K562 (cell line): Measurements from ENCODE around the gene PARD3. TPM values are rescaled to one million over a fixed set of nuclear protein-coding genes. Genes with fewer than 3 reads are reported as not detected.

Source experiments
- ARID1B ChIP-seq: fragments of 450-650 bp; IDR thresholded peaks from 2 replicates; pipeline ENCODE4 v1.6.1; 2016; ENCODE audit warnings: antibody characterized with exemption, mild to moderate bottlenecking, inconsistent platforms
- ARID3B ChIP-seq: fragments of 250-450 bp; sonication (Bioruptor Pico); IDR thresholded peaks from 2 replicates; pipeline ENCODE4 v1.4.0; 2020; ENCODE audit warnings: borderline replicate concordance
- ARNT ChIP-seq, 2 experiments: fragments of 450-650 bp; IDR thresholded peaks; 2 replicates each; pipeline ENCODE4 v1.6.1; 2016; ENCODE audit warnings: mild to moderate bottlenecking in 1 of 2
- ATF3 ChIP-seq, 2 experiments: fragments of 450-650 bp in 1 of 2; sonication (generic) in 1 of 2; formaldehyde crosslinking in 1 of 2; IDR thresholded peaks in 1 of 2; conservative IDR thresholded peaks in 1 of 2; 2 replicates each; pipeline versions ENCODE4 v1.6.1 to v1.8.1; 2016 to 2023; ENCODE audit warnings: mild to moderate bottlenecking in 2 of 2, moderate library complexity in 2 of 2, inconsistent platforms in 1 of 2, missing genetic modification reagents in 1 of 2
- DPF2 ChIP-seq: fragments of 450-650 bp; IDR thresholded peaks from 2 replicates; pipeline ENCODE4 v1.6.1; 2016
- E2F8 ChIP-seq: fragments of 450-650 bp; IDR thresholded peaks from 2 replicates; pipeline ENCODE4 v1.7.1; 2018; ENCODE audit warnings: mild to moderate bottlenecking, low read depth; ENCODE audit not compliant: partially characterized antibody
- GATA2 ChIP-seq: sonication (generic); formaldehyde crosslinking; IDR thresholded peaks from 2 replicates; pipeline ENCODE4 v1.4.0; 2020; ENCODE audit warnings: mild to moderate bottlenecking, missing genetic modification reagents
- ID3 ChIP-seq, 2 experiments: fragments of 250-450 bp in 1 of 2; fragments of 450-650 bp in 1 of 2; sonication (Bioruptor Pico) in 1 of 2; IDR thresholded peaks; 2 replicates each; pipeline versions ENCODE4 v1.6.1 to v1.8.0; 2016 to 2021; ENCODE audit warnings: mild to moderate bottlenecking in 2 of 2, moderate library complexity in 2 of 2, missing compliant biosample characterization in 1 of 2, missing genetic modification characterization in 1 of 2
- ILK ChIP-seq: fragments of 450-650 bp; IDR thresholded peaks from 2 replicates; pipeline ENCODE4 v1.6.1; 2016; ENCODE audit warnings: missing genetic modification characterization, low read depth, mild to moderate bottlenecking, missing compliant biosample characterization, moderate library complexity, borderline replicate concordance
- NBN ChIP-seq: fragments of 450-650 bp; IDR thresholded peaks from 2 replicates; pipeline ENCODE4 v1.6.1; 2016; ENCODE audit warnings: low read depth, mild to moderate bottlenecking
- SMARCC2 ChIP-seq: fragments of 450-650 bp; IDR thresholded peaks from 2 replicates; pipeline ENCODE4 v1.6.1; 2017; ENCODE audit warnings: antibody characterized with exemption, moderate library complexity, mild to moderate bottlenecking, low read depth
- STAT5A ChIP-seq: IDR thresholded peaks from 2 replicates; pipeline ENCODE4 v1.6.1; 2012; ENCODE audit warnings: low read length, inconsistent platforms, borderline replicate concordance
- TAL1 ChIP-seq: fragments of 450-650 bp; IDR thresholded peaks from 2 replicates; pipeline ENCODE4 v1.6.1; 2016; ENCODE audit warnings: mild to moderate bottlenecking
- ZMIZ1 ChIP-seq, 2 experiments: fragments of 150-350 bp in 1 of 2; IDR thresholded peaks; 2 replicates each; pipeline ENCODE4 v1.6.1; 2012 to 2016; ENCODE audit warnings: low read depth in 2 of 2, low read length in 2 of 2, mild to moderate bottlenecking in 1 of 2, moderate library complexity in 1 of 2
- polyA plus RNA-seq, 8 experiments: library from polyadenylated mRNA; depleted of rRNA in 4 of 8; stranded (reverse) in 5 of 8; unstranded in 3 of 8; fragments of >200 nt; fragmentation: Nextera tagmentation in 2 of 8; fragmentation: Illumina TruSeq in 1 of 8; extraction: Ambion mirVana in 2 of 8; extraction: Trizol in 1 of 8; gene quantifications; 2 replicates each; pipeline versions ENCODE4 v1.2.1 to v1.2.3, GENCODE V29; 2011 to 2014; ENCODE audit warnings: inconsistent platforms in 1 of 8, missing spikeins in 1 of 8
- total RNA-seq, 7 experiments: library from RNA; depleted of rRNA in 6 of 7; stranded (reverse); fragments of >200 nt in 6 of 7; fragmentation: Illumina TruSeq in 2 of 7; extraction: Trizol in 2 of 7; gene quantifications; 2 replicates each; pipeline versions ENCODE4 v1.2.1 to v1.2.3, GENCODE V29; 2011 to 2021; ENCODE audit warnings: low replicate concordance in 1 of 7

Gene PARD3
- total and polyA plus RNA-seq, 9 of the 15 experiments (the other 6 are each of a cell fraction or from before 2014, with no cell fraction given) = 2.7 to 11.7 (median 7.7) TPM

- 0 out of 2 replicates have a peak, but pooled peaks have one; percentile 37 for TF ChIP-seq NBN
- TF ChIP-seq ZMIZ1 (IDR thresholded peaks at IDR 0.05; ENCODE audit: low read depth in 2 of 2, low read length in 2 of 2) = peak in 1 of 2 experiments; percentile 68; a peak in 1 of 4 replicates
- TF ChIP-seq ARID1B = peak; percentile 93
- TF ChIP-seq E2F8 = no peak
- TF ChIP-seq DPF2 = peak; percentile 84
- TF ChIP-seq ATF3 (IDR thresholded peaks at IDR 0.05) = 0 out of 2 replicates have a peak, but pooled peaks have one; percentile 10
- TF ChIP-seq ATF3 (CRISPR knock-in tag; conservative IDR thresholded peaks at IDR 0.05) = no peak
- peak; percentile 85 for TF ChIP-seq TAL1
- peak; percentile 62; the same call in 1 of the 2 replicates for TF ChIP-seq STAT5A
- no peak for TF ChIP-seq ARID3B (CRISPR knock-in tag)
- TF ChIP-seq ID3 (CRISPR knock-in tag; IDR thresholded peaks at IDR 0.05) = no peak
- no peak for TF ChIP-seq ID3 (tag; IDR thresholded peaks at IDR 0.05)
- peak; percentile 65; the same call in 1 of the 2 replicates for TF ChIP-seq SMARCC2
- no peak for TF ChIP-seq ILK (tag)
- 0 out of 4 replicates have a peak, but pooled peaks of 1 of the 2 experiments have one; percentile 27 for TF ChIP-seq ARNT (IDR thresholded peaks at IDR 0.05)
- peak; percentile 65; the same call in 1 of the 2 replicates for TF ChIP-seq GATA2 (CRISPR knock-in tag)
Measured at GRCh38 chr10:34163075-34163905, 651.8 kb downstream of the PARD3 start (continued).
